Cardiac fibroblast (primary cell): ENCODE results near the gene PDE4B.

ENCODE experiments used
- DNase-seq, 2 donors: peaks; one replicate each; pipeline versions ENCODE4 v3.0.0 to v3.0.0-alpha.2; 2010; ENCODE audit warnings: low read depth in 2 of 2
- H3K4me3 ChIP-seq, 2 donors: replicated peaks in 1 of 2; 1 replicate in 1 of 2; 2 replicates in 1 of 2; pipeline ENCODE4 v1.5.1; 2011; ENCODE audit warnings: low read depth in 2 of 2, low read length in 2 of 2, mild to moderate bottlenecking in 2 of 2, moderate library complexity in 1 of 2
- TF ChIP-seq, protein P1 (sequence below): IDR thresholded peaks from one replicate; pipeline ENCODE4 v1.5.1; 2011; ENCODE audit warnings: low read depth, mild to moderate bottlenecking, low read length, inconsistent platforms

Gene PDE4B

DNA sequence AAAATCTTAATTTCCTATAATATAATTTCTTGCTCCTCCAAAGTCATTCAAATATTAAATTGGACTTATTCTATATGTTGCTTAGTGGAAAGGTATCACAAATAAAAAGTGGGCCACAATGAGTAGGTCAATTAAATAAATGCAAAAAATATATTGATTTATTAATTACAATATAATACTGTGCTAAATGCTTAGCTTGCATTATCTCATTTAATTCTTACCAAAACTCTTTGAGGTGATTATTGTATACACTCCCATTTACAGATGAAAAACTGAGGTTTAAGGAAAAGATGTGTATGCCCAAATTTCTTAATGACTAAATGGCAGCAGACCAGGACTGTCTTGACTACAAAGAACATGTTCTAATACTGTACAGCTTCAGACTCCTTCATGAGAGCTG lies 415.9 kb downstream of the PDE4B start:
- H3K4me3 ChIP-seq: no peak overlapping the region
- TF ChIP-seq, protein P1, sequence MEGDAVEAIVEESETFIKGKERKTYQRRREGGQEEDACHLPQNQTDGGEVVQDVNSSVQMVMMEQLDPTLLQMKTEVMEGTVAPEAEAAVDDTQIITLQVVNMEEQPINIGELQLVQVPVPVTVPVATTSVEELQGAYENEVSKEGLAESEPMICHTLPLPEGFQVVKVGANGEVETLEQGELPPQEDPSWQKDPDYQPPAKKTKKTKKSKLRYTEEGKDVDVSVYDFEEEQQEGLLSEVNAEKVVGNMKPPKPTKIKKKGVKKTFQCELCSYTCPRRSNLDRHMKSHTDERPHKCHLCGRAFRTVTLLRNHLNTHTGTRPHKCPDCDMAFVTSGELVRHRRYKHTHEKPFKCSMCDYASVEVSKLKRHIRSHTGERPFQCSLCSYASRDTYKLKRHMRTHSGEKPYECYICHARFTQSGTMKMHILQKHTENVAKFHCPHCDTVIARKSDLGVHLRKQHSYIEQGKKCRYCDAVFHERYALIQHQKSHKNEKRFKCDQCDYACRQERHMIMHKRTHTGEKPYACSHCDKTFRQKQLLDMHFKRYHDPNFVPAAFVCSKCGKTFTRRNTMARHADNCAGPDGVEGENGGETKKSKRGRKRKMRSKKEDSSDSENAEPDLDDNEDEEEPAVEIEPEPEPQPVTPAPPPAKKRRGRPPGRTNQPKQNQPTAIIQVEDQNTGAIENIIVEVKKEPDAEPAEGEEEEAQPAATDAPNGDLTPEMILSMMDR: no peak
- DNase-seq: no peak

- no peak overlapping the region for H3K4me3 ChIP-seq
- TF ChIP-seq, protein P1: no peak
- DNase-seq: no peak
These were observed 418.0 kb downstream of the PDE4B start for GRCh38 chr1:66210635-66211244.

- no peak overlapping the region for H3K4me3 ChIP-seq
- TF ChIP-seq, protein P1: no peak
- DNase-seq: no peak
These were observed 418.8 kb downstream of the PDE4B start for GRCh38 chr1:66211521-66211920.

DNA sequence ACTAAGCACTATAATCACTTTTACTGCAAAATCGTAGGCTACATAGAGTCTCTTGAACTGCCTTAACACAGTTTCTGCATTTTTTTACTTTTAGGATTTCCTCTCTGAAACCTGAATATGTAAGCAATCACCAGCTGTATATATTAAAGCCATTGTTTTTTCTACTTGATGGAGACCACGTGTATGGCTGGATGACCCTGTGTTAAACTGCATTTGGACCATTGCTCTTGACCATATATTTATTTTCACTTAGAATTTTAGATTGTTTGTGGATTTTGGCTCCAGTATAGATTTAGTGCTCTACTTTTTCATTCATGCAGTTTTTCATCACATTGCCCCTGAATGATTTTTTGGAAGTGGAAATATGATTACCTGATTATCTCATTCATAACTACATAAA lies 420.8 kb downstream of the PDE4B start:
- no peak overlapping the region for H3K4me3 ChIP-seq
- DNase-seq: no peak
- TF ChIP-seq, protein P1: no peak

DNA sequence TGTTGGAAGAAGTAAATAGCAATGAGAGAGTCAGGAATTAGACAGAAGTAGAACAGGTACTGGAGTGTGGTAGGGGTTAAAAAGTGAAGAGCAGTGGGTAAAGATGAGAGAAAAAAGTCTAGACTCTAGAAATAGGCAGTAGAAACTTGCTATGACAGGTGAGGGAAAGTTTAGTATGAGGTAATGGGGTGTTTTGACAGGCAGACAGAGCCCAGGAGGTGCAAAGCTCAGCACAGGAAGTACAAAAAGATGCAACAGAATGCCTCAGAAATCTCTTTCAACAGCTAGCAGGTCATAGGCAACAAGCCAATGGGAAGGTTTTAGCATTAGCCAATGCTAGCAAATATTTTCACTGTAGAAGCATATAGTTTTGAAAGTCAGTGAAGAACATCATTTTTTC lies 422.2 kb downstream of the PDE4B start:
- TF ChIP-seq, protein P1: no peak
- peak in 1 of 2 donors; percentile 5 for DNase-seq
- no peak overlapping the region for H3K4me3 ChIP-seq

- no peak overlapping the region for H3K4me3 ChIP-seq
- TF ChIP-seq, protein P1: no peak
- DNase-seq: peak in 1 of 2 donors; percentile 67
These were observed 424.3 kb downstream of the PDE4B start for GRCh38 chr1:66217021-66217420.

- DNase-seq: no peak
- TF ChIP-seq, protein P1: no peak
- no peak overlapping the region for H3K4me3 ChIP-seq
These were observed 424.9 kb downstream of the PDE4B start for GRCh38 chr1:66217561-66217960.
